ENCODE measurements around the gene SMPX. TPM values are rescaled to one million over a fixed set of nuclear protein-coding genes. Genes with fewer than 3 reads are reported as not detected.

SMPX gene
- total and polyA plus RNA-seq, 2 experiments from 2014 or later = not detected

- Histone ChIP-seq H3K4me1 (ENCODE audit: insufficient read depth) (no peaks in the 10 kb centered on the region), H3K9me2 (ENCODE audit: insufficient read depth) (no peaks in the 10 kb centered on the region), H3K27me3 (ENCODE audit: insufficient read depth) (no peaks in the 10 kb centered on the region), H2AFZ (no peak overlapping the region), H4K20me1 (replicated peaks; ENCODE audit: insufficient read depth) (no peaks in the 10 kb centered on the region), H3K27ac (ENCODE audit: low read depth) (no peak overlapping the region), H3K4me2 (no peak overlapping the region), H3F3A (replicated peaks; ENCODE audit: low read depth) (no peaks in the 10 kb centered on the region), H3K36me3 (ENCODE audit: insufficient read depth) (no peaks in the 10 kb centered on the region), H3K4me3 (no peak overlapping the region), H3K79me2 (replicated peaks; ENCODE audit: insufficient read depth) (no peaks in the 10 kb centered on the region)
- TF ChIP-seq EZH2 (IDR thresholded peaks at IDR 0.05; ENCODE audit: low read depth, unreplicated experiment) (no peak), CTCF (conservative IDR thresholded peaks at IDR 0.05; ENCODE audit: low read depth in 2 of 2) (no peak), REST (IDR thresholded peaks at IDR 0.05; ENCODE audit: unreplicated experiment) (no peak), JUNB (IDR thresholded peaks at IDR 0.05; ENCODE audit: unreplicated experiment) (no peak), ZNF462 (CRISPR knock-in tag; IDR thresholded peaks at IDR 0.05) (no peak), STAT1 (IDR thresholded peaks at IDR 0.05; ENCODE audit: unreplicated experiment) (no peak), NANOG (IDR thresholded peaks at IDR 0.05; ENCODE audit: borderline replicate concordance) (no peak), ETS1 (IDR thresholded peaks at IDR 0.05) (no peak), EZH2phosphoT487 (IDR thresholded peaks at IDR 0.05; ENCODE audit: unreplicated experiment) (no peak), CREB1 (CRISPR knock-in tag; IDR thresholded peaks at IDR 0.05; ENCODE audit: low read depth) (no peak), ZNF331 (CRISPR knock-in tag; IDR thresholded peaks at IDR 0.05; ENCODE audit: low read depth) (no peak), ZNF114 (CRISPR knock-in tag; IDR thresholded peaks at IDR 0.05) (no peak), POLR2AphosphoS5 (IDR thresholded peaks at IDR 0.05; ENCODE audit: low read depth) (no peak)
- no peak for ATAC-seq
- Mint-ChIP-seq H3K27me3 (ENCODE audit: insufficient read depth, low read depth, poor library complexity) (no peaks in the 10 kb centered on the region), H3K4me3 (no peak overlapping the region), H3K4me1 (peaks cover 11% of the 10 kb centered on the region; the same call in 2 of the 3 replicates), H3K36me3 (ENCODE audit: low read depth) (no peaks in the 10 kb centered on the region), H3K9me3 (no peaks in the 10 kb centered on the region), H3K27ac (no peak overlapping the region)
- DNase-seq (ENCODE audit: low spot score) = no peak
Measured at GRCh38 chrX:21702725-21703124, 55.2 kb downstream of the SMPX start.
